ENCODE measurements around the gene ZBED2. TPM values are rescaled to one million over a fixed set of nuclear protein-coding genes. Genes with fewer than 3 reads are reported as not detected.

Gene ZBED2
- total RNA-seq, 2 donors from 2014 or later: 0.52 TPM; not detected in 1

- Histone ChIP-seq H3K4me1 (no peaks in the 10 kb centered on the region), H3K4me3 (no peak overlapping the region), H3K9ac (ENCODE audit: low read depth in 2 of 2, low read length in 2 of 2) (no peak overlapping the region), H3K27me3 (no peaks in the 10 kb centered on the region), H3K36me3 (no peaks in the 10 kb centered on the region), H3K27ac (no peak overlapping the region), H3K9me3 (no peaks in the 10 kb centered on the region)
- intact Hi-C loops (cut with DNase I): no loop called here
- TF ChIP-seq, protein P1, sequence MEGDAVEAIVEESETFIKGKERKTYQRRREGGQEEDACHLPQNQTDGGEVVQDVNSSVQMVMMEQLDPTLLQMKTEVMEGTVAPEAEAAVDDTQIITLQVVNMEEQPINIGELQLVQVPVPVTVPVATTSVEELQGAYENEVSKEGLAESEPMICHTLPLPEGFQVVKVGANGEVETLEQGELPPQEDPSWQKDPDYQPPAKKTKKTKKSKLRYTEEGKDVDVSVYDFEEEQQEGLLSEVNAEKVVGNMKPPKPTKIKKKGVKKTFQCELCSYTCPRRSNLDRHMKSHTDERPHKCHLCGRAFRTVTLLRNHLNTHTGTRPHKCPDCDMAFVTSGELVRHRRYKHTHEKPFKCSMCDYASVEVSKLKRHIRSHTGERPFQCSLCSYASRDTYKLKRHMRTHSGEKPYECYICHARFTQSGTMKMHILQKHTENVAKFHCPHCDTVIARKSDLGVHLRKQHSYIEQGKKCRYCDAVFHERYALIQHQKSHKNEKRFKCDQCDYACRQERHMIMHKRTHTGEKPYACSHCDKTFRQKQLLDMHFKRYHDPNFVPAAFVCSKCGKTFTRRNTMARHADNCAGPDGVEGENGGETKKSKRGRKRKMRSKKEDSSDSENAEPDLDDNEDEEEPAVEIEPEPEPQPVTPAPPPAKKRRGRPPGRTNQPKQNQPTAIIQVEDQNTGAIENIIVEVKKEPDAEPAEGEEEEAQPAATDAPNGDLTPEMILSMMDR (IDR thresholded peaks at IDR 0.05): no peak
- DNase-seq: no peak
These were observed 1.2 kb upstream of the ZBED2 start for GRCh38 chr3:111596328-111596727.

DNA sequence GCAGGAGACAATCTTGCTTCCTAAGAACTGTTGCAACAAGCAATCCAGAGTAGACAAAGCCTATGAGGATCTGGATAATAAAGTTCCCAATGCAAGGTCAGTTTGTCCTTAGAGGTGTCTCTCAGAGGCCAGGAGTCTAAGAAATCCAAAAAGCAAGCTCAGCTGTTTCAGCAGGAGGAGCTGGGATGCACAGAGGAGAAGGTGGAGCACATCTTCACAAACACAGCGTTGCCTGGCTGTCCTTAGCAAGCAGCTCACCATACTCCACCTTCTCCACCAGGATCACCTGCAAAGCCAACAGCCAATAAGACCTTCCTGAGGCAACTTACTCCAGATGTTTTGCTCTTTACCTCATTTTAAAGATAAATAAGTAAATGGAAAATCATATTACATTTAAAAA lies 365 bp downstream of the ZBED2 start:
- no peaks in the 10 kb centered on the region for H3K4me1 ChIP-seq
- DNase-seq: no peak
- no peaks in the 10 kb centered on the region for H3K36me3 ChIP-seq
- H3K27me3 ChIP-seq: no peaks in the 10 kb centered on the region
- H3K27ac ChIP-seq: no peak overlapping the region
- intact Hi-C loops (cut with DNase I): no loop called here
- no peak overlapping the region for H3K9ac ChIP-seq (ENCODE audit: low read depth in 2 of 2, low read length in 2 of 2)
- H3K9me3 ChIP-seq: no peaks in the 10 kb centered on the region
- TF ChIP-seq, protein P1 (IDR thresholded peaks at IDR 0.05): no peak
- no peak overlapping the region for H3K4me3 ChIP-seq

GRCh38 chr3:111594205-111594604 lies 941 bp downstream of the ZBED2 start:
- no peaks in the 10 kb centered on the region for H3K9me3 ChIP-seq
- H3K27me3 ChIP-seq: no peaks in the 10 kb centered on the region
- H3K4me3 ChIP-seq: no peak overlapping the region
- intact Hi-C loops (cut with DNase I): no loop called here
- H3K27ac ChIP-seq: no peak overlapping the region
- DNase-seq: no peak
- H3K36me3 ChIP-seq: no peaks in the 10 kb centered on the region
- TF ChIP-seq, protein P1 (IDR thresholded peaks at IDR 0.05): no peak
- no peaks in the 10 kb centered on the region for H3K4me1 ChIP-seq
- no peak overlapping the region for H3K9ac ChIP-seq (ENCODE audit: low read depth in 2 of 2, low read length in 2 of 2)

- intact Hi-C loops (cut with DNase I): no loop called here
- DNase-seq: no peak
- Histone ChIP-seq H3K27me3 (no peaks in the 10 kb centered on the region), H3K9ac (ENCODE audit: low read depth in 2 of 2, low read length in 2 of 2) (no peak overlapping the region), H3K9me3 (no peaks in the 10 kb centered on the region), H3K27ac (no peak overlapping the region), H3K4me3 (no peak overlapping the region), H3K4me1 (no peaks in the 10 kb centered on the region), H3K36me3 (no peaks in the 10 kb centered on the region)
- TF ChIP-seq, protein P1 (IDR thresholded peaks at IDR 0.05): no peak
These were observed 1.5 kb downstream of the ZBED2 start for GRCh38 chr3:111593666-111594065.

- H3K27me3 ChIP-seq: no peaks in the 10 kb centered on the region
- intact Hi-C loops (cut with DNase I): no loop called here
- no peak overlapping the region for H3K9ac ChIP-seq (ENCODE audit: low read depth in 2 of 2, low read length in 2 of 2)
- TF ChIP-seq, protein P1 (IDR thresholded peaks at IDR 0.05): no peak
- no peaks in the 10 kb centered on the region for H3K9me3 ChIP-seq
- H3K4me3 ChIP-seq: no peak overlapping the region
- H3K4me1 ChIP-seq: no peaks in the 10 kb centered on the region
- no peak overlapping the region for H3K27ac ChIP-seq
- no peak for DNase-seq
- H3K36me3 ChIP-seq: no peaks in the 10 kb centered on the region
These were observed 2.2 kb downstream of the ZBED2 start for GRCh38 chr3:111592936-111593335.

GRCh38 chr3:111592143-111592542 lies 3.0 kb downstream of the ZBED2 start:
- Histone ChIP-seq H3K36me3 (no peaks in the 10 kb centered on the region), H3K9ac (ENCODE audit: low read depth in 2 of 2, low read length in 2 of 2) (no peak overlapping the region), H3K9me3 (no peaks in the 10 kb centered on the region), H3K4me3 (no peak overlapping the region), H3K27ac (no peak overlapping the region), H3K4me1 (no peaks in the 10 kb centered on the region), H3K27me3 (no peaks in the 10 kb centered on the region)
- TF ChIP-seq, protein P1 (IDR thresholded peaks at IDR 0.05): no peak
- DNase-seq: no peak
- intact Hi-C loops (cut with DNase I): no loop called here
